Ecto neural progenitor cell (in vitro differentiated cells): ENCODE results near the gene PKD2.
"Not testable (repeated sequence)": the region's sequence is repeated elsewhere in the genome, so short reads cannot be mapped to it uniquely, and the experiment has no call there.

Experiments
- DNase-seq: peaks from one replicate; pipeline ENCODE4 v3.0.0-alpha.2; 2018; ENCODE audit warnings: low spot score

Gene PKD2

GRCh38 chr4:88070031-88070430 is 62.6 kb downstream of the PKD2 start:
- no peak for DNase-seq

GRCh38 chr4:88075336-88075735 is 67.9 kb downstream of the PKD2 start:
- DNase-seq: no peak

GRCh38 chr4:88077911-88078524 is 70.6 kb downstream of the PKD2 start:
- DNase-seq: no peak

- no peak for DNase-seq
These were observed 71.1 kb downstream of the PKD2 start for GRCh38 chr4:88078579-88078978.

- no peak for DNase-seq
These were observed 73.2 kb downstream of the PKD2 start for GRCh38 chr4:88080626-88081025.

- no peak for DNase-seq
These were observed 79.6 kb downstream of the PKD2 start for GRCh38 chr4:88087004-88087403.

GRCh38 chr4:88090898-88091297 is 83.5 kb downstream of the PKD2 start:
- no peak for DNase-seq

- DNase-seq: no peak
These were observed 83.9 kb downstream of the PKD2 start for GRCh38 chr4:88091378-88091777.

- no peak for DNase-seq
These were observed 86.4 kb downstream of the PKD2 start for GRCh38 chr4:88093874-88094273.

- DNase-seq: no peak
These were observed 89.9 kb downstream of the PKD2 start for GRCh38 chr4:88097301-88097700.

GRCh38 chr4:88097781-88098180 is 90.3 kb downstream of the PKD2 start:
- DNase-seq: no peak

GRCh38 chr4:88098993-88099752 is 91.7 kb downstream of the PKD2 start:
- no peak for DNase-seq

- no peak for DNase-seq
These were observed 93.7 kb downstream of the PKD2 start for GRCh38 chr4:88101165-88101564.

GRCh38 chr4:88102026-88102425 is 94.6 kb downstream of the PKD2 start:
- DNase-seq: no peak

- DNase-seq: no peak
These were observed 97.6 kb downstream of the PKD2 start for GRCh38 chr4:88104902-88105610.

GRCh38 chr4:88106205-88106604 is 98.8 kb downstream of the PKD2 start:
- DNase-seq: no peak

- no peak for DNase-seq
These were observed 100.1 kb downstream of the PKD2 start for GRCh38 chr4:88107406-88108107.

- DNase-seq: not testable (repeated sequence)
These were observed 100.7 kb downstream of the PKD2 start for GRCh38 chr4:88108108-88108465.

GRCh38 chr4:88108747-88109122 is 101.3 kb downstream of the PKD2 start:
- no peak for DNase-seq

GRCh38 chr4:88109123-88109881 is 101.9 kb downstream of the PKD2 start:
- DNase-seq: no peak

- no peak for DNase-seq
These were observed 103.4 kb downstream of the PKD2 start for GRCh38 chr4:88110826-88111225.

GRCh38 chr4:88112856-88113255 is 105.4 kb downstream of the PKD2 start:
- DNase-seq: no peak
